Nephron (organoid): ENCODE results near the gene SPEG.

ENCODE experiments used
- H3K27ac Mint-ChIP-seq, 3 experiments: 2 replicates each; pipeline ENCODE4 v1.8.0; 2020; ENCODE audit warnings: mixed read lengths in 3 of 3, mild to moderate bottlenecking in 2 of 3, moderate library complexity in 1 of 3
- H3K27me3 Mint-ChIP-seq: 2 replicates; pipeline ENCODE4 v1.8.0; 2021; ENCODE audit warnings: low read depth, mild to moderate bottlenecking, moderate library complexity, mixed read lengths
- H3K36me3 Mint-ChIP-seq: 2 replicates; pipeline ENCODE4 v1.8.0; 2020; ENCODE audit warnings: low read depth, mixed read lengths
- H3K4me1 Mint-ChIP-seq: 2 replicates; pipeline ENCODE4 v1.8.0; 2020; ENCODE audit warnings: mixed read lengths
- H3K4me3 Mint-ChIP-seq, 3 experiments: 2 replicates each; pipeline ENCODE4 v1.8.0; 2020; ENCODE audit warnings: mild to moderate bottlenecking in 3 of 3, mixed read lengths in 3 of 3, moderate library complexity in 2 of 3
- H3K9me3 Mint-ChIP-seq: 2 replicates; pipeline ENCODE4 v1.8.0; 2020; ENCODE audit warnings: mixed read lengths
- CTCF ChIP-seq, 3 experiments: fragments of 200-600 bp; sonication (generic); IDR thresholded peaks; one replicate each; pipeline ENCODE4 v1.5.0; 2021; ENCODE audit warnings: antibody characterized with exemption in 3 of 3; ENCODE audit not compliant: unreplicated experiment in 3 of 3

SPEG gene

DNA sequence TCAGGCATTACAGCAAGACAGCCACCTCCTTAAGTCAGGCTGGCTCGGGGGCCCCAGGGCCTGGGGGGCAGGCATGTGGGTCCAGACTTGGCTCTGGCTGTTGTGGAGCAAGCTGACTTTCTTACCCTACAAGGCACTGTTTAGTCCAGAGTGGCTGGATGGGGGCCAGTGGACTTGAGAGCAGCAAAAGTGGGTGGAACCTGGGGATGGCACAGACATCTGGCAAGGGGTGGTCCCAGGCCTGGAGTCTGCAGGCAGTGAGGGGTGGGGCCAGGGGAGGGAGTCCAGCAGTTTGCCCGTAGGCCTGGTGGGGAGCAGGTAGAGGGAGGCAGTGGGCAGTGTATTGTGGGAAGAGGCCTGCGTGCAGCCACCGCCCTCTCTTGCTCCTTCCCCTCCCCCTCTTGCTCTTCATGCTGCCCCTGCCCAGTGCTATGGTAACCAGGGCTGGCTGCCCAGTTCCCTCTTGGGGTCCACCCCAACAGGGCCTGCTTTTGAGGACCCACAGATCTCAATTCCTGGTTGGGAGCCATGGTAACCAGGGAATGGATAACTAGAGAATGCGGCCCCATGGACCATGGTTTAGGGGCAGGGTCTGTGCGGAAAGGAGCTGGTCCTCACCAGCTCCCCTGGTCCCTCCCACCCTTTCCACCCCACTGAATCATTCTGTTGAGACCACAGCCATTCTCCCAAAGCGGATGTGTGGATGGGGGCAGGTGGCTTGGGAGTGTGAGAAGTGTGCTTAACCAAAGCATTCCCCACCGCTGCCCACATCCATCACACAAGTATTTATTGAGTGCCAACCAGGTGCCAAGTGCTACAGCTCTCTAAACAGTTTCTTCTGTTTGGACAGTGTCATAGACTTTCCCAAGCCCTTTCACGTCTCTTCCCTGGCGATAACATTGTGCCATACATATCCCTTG, 19.3 kb downstream of the SPEG start:
- H3K9me3 Mint-ChIP-seq: no peaks in the 10 kb centered on the region
- TF ChIP-seq CTCF (IDR thresholded peaks at IDR 0.05; ENCODE audit: unreplicated experiment in 3 of 3): no peak

DNA sequence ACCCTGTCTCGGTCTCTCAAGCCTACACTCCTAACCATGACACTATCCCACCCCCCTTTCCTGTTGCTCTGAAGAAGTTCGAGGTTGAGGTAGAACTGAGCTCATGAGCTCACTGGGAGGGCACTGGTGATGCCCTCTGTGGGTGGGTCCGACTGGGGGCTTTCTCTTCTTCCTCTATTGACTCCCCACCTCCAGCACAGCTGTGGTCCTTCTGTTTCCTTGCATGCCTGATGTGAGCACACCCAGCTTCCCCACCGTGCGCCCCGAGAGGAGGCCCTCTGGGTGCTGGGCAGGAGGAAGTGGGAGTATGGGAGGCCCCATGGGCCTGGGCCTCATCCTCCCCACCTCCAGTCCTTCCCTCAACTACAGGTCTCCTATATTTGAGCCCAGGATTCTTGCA, 20.9 kb downstream of the SPEG start:
- H3K27ac Mint-ChIP-seq: no peak overlapping the region
- peaks cover 52% of the 10 kb centered on the region for H3K4me1 Mint-ChIP-seq
- no peak for TF ChIP-seq CTCF (IDR thresholded peaks at IDR 0.05; ENCODE audit: unreplicated experiment in 3 of 3)
- no peaks in the 10 kb centered on the region for H3K9me3 Mint-ChIP-seq
- H3K27me3 Mint-ChIP-seq: peaks cover 8% of the 10 kb centered on the region
- no peak overlapping the region for H3K4me3 Mint-ChIP-seq
- H3K36me3 Mint-ChIP-seq: peaks cover 7% of the 10 kb centered on the region

More for the DNA sequence above, 19.3 kb downstream of the SPEG start:
- H3K27ac Mint-ChIP-seq: peak overlapping the region in 2 of 3 experiments; percentile 14 to 77
- H3K4me3 Mint-ChIP-seq: peak overlapping the region in 1 of 3 experiments; percentile 15
- H3K27me3 Mint-ChIP-seq: peaks cover 20% of the 10 kb centered on the region
- peaks cover 50% of the 10 kb centered on the region for H3K4me1 Mint-ChIP-seq
- peaks cover 11% of the 10 kb centered on the region for H3K36me3 Mint-ChIP-seq

DNA sequence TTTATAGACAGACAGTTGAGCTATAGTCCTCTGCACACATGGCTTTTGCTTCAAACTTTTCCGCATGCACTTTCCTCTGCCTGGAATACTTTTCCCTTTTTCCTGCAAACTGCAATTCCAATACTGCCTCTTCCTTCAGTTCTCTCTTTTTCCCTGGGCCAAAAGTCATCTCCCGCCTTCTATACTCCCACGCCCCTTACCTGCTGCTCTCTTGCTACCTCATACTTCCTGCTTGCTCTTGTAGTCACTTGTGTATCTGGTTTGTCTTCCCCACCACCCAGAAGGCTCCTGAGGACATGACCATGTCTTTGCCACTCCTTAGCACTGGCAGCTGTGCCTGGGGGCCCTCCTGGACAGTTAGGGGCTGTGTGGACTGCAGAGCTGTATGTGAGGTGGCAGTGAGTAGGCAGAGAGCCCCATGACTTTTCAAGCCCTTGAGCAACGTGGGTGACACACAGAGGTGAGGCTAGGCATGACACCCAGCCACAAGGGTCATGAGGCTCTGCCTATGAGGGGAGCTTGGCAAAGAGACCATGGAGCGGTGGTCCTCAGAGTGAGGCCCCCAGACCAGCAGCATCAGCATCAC, 23.2 kb downstream of the SPEG start:
- Mint-ChIP-seq H3K4me1 (peaks cover 35% of the 10 kb centered on the region), H3K4me3 (no peak overlapping the region), H3K9me3 (no peaks in the 10 kb centered on the region), H3K27ac (no peak overlapping the region), H3K27me3 (no peaks in the 10 kb centered on the region), H3K36me3 (peaks cover 12% of the 10 kb centered on the region)
- TF ChIP-seq CTCF (IDR thresholded peaks at IDR 0.05; ENCODE audit: unreplicated experiment in 3 of 3): no peak

DNA sequence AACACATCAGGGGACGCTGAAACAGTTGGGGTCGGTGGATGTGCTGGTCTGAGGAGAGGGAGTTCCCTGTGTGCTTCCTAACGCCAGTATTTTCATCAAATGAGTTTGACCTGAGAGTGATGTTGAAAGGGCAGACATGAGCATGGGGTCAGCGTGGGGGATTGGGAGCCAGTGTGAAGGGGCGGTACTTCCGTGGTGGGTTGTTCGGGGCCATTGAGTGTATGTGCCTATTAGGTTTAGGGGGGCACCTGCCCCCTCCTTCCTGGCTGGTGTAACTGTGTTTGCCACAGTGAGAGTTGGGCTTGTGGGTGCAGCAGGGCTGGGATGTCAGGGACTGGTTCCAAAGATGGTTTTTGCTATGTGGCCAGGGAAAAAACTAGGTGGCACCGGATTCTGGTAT, 24.4 kb downstream of the SPEG start:
- Mint-ChIP-seq H3K4me1 (peaks cover 27% of the 10 kb centered on the region), H3K4me3 (no peak overlapping the region), H3K9me3 (no peaks in the 10 kb centered on the region), H3K36me3 (peaks cover 8% of the 10 kb centered on the region), H3K27ac (peak overlapping the region in 1 of 3 experiments; percentile 12), H3K27me3 (no peaks in the 10 kb centered on the region)
- TF ChIP-seq CTCF (IDR thresholded peaks at IDR 0.05; ENCODE audit: unreplicated experiment in 3 of 3): no peak

- no peaks in the 10 kb centered on the region for H3K27me3 Mint-ChIP-seq
- H3K4me1 Mint-ChIP-seq: peaks cover 27% of the 10 kb centered on the region
Measured at GRCh38 chr2:219459460-219460311, 25.0 kb downstream of the SPEG start.

More at GRCh38 chr2:219459460-219460311, 25.0 kb downstream of the SPEG start:
- H3K9me3 Mint-ChIP-seq: no peaks in the 10 kb centered on the region
- H3K27ac Mint-ChIP-seq: peak overlapping the region; percentile 72 to 80 (median 72)
- H3K4me3 Mint-ChIP-seq: peak overlapping the region in 2 of 3 experiments; percentile 14 to 70
- peak; percentile 78 to 84 (median 84) for TF ChIP-seq CTCF (IDR thresholded peaks at IDR 0.05; ENCODE audit: unreplicated experiment in 3 of 3)
- H3K36me3 Mint-ChIP-seq: peaks cover 8% of the 10 kb centered on the region
